Stomach (tissue), 9 donors: Measurements from ENCODE around the gene ZNF408. TPM values are rescaled to one million over a fixed set of nuclear protein-coding genes. Genes with fewer than 3 reads are reported as not detected.

Experiments used
- DNase-seq, 2 donors: peaks; one replicate each; pipeline versions ENCODE4 v3.0.0 to v3.0.0-alpha.2; 2013 to 2019
- H3K27ac ChIP-seq, 5 donors: fragments of 200-600 bp in 4 of 5; sonication (generic) in 4 of 5; one replicate each; pipeline ENCODE4 v1.5.1; 2013 to 2019; ENCODE audit warnings: mild to moderate bottlenecking in 1 of 5, moderate library complexity in 1 of 5
- H3K27me3 ChIP-seq, 3 donors: fragments of 200-600 bp; sonication (generic); one replicate each; pipeline ENCODE4 v1.5.1; 2017 to 2019; ENCODE audit warnings: mixed run types in 1 of 3
- H3K36me3 ChIP-seq, 4 donors: fragments of 200-600 bp; sonication (generic); 1 replicate in 3 of 4; 2 replicates in 1 of 4; pipeline ENCODE4 v1.5.1; 2016 to 2019
- H3K4me1 ChIP-seq, 4 donors: fragments of 200-600 bp; sonication (generic); one replicate each; pipeline ENCODE4 v1.5.1; 2016 to 2019
- H3K4me3 ChIP-seq, 4 donors: fragments of 200-600 bp; sonication (generic) in 3 of 4; one replicate each; pipeline ENCODE4 v1.5.1; 2016 to 2019; ENCODE audit warnings: mild to moderate bottlenecking in 1 of 4
- H3K9me3 ChIP-seq, 4 donors: fragments of 200-600 bp; sonication (generic); one replicate each; pipeline ENCODE4 v1.5.1; 2016 to 2019
- CTCF ChIP-seq, 7 experiments: fragments of 450-650 bp in 4 of 7; fragments of 200-600 bp in 3 of 7; sonication (generic) in 3 of 7; IDR thresholded peaks; one replicate each; pipeline ENCODE4 v1.5.1; 2016 to 2019; ENCODE audit warnings: antibody characterized with exemption in 7 of 7, control low read depth in 2 of 7, mild to moderate bottlenecking in 1 of 7
- EP300 ChIP-seq: sonication (generic); formaldehyde crosslinking; IDR thresholded peaks from one replicate; pipeline ENCODE4 v1.6.1; 2017; ENCODE audit warnings: antibody characterized with exemption
- POLR2A ChIP-seq, 4 donors: fragments of 450-650 bp; IDR thresholded peaks; one replicate each; pipeline ENCODE4 v1.6.1; 2016; ENCODE audit warnings: antibody characterized with exemption in 4 of 4, control low read depth in 2 of 4, mild to moderate bottlenecking in 1 of 4, moderate library complexity in 1 of 4
- POLR2AphosphoS5 ChIP-seq, 3 donors: sonication (generic); formaldehyde crosslinking; IDR thresholded peaks; one replicate each; pipeline ENCODE4 v1.6.1; 2016; ENCODE audit warnings: antibody characterized with exemption in 3 of 3
- WGBS, 5 donors: extraction: QIAGEN DNeasy Blood & Tissue Kit in 3 of 5; methylation state at CpG; one replicate each; pipeline versions ENCODE4 v1.1.5 to v1.1.7; 2013 to 2018; 5-methylcytosine and 5-hydroxymethylcytosine counted together
- intact Hi-C: fragments of 100-400 bp; cut with DNase I; formaldehyde crosslinking; loops from one replicate; pipeline ENCODE4 v1.15.1; 2023; ENCODE audit warnings: low total_unique reads
- polyA plus RNA-seq, 3 donors: library from polyadenylated mRNA; stranded (reverse); fragments of 200-250 nt; gene quantifications; one replicate each; pipeline ENCODE4 v1.2.3, GENCODE V29; 2013
- total RNA-seq, 5 donors: library from RNA; depleted of rRNA; stranded (reverse); fragments of >200 nt; gene quantifications; one replicate each; pipeline versions ENCODE4 v1.1.0 to v1.2.3, GENCODE V29; 2014 to 2016
- donor health status: healthy with polysubstance abuse.
- donor health status: Bipolar disorder and iron deficiency.
- donor health status: healthy.

Gene ZNF408
- total and polyA plus RNA-seq, 8 donors, result 5.5 to 14.6 (median 7.4) TPM

- Histone ChIP-seq H3K36me3 (peaks cover 56 to 82% (median 81%) of the 10 kb centered on the region in 4 donors), H3K27ac (no peak overlapping the region), H3K9me3 (no peaks in the 10 kb centered on the region), H3K27me3 (no peaks in the 10 kb centered on the region), H3K4me3 (no peak overlapping the region), H3K4me1 (peaks cover 19 to 46% (median 29%) of the 10 kb centered on the region in 4 donors)
- TF ChIP-seq EP300, result no peak
- TF ChIP-seq POLR2AphosphoS5 (IDR thresholded peaks at IDR 0.05), result no peak
- TF ChIP-seq CTCF (IDR thresholded peaks at IDR 0.05), result no peak
- TF ChIP-seq POLR2A (IDR thresholded peaks at IDR 0.05), result no peak
- intact Hi-C loops, result no loop called here
- DNase-seq, result no peak
- WGBS, 5 donors, result 80 to 96% (median 88%) methylated on average over 15 to 26 of the region's 26 CpGs
Measured at GRCh38 chr11:46679241-46680163, 21.3 kb upstream of the ZNF408 start.

- H3K4me3 ChIP-seq, result no peak overlapping the region
- no peak for DNase-seq
- 86 to 93% (median 93%) methylated on average over 16 to 21 of the region's 21 CpGs for WGBS, 5 donors
- H3K27me3 ChIP-seq, result no peaks in the 10 kb centered on the region
- H3K27ac ChIP-seq, result no peak overlapping the region
- peaks cover 11 to 39% (median 22%) of the 10 kb centered on the region in 4 donors for H3K4me1 ChIP-seq
- TF ChIP-seq CTCF (IDR thresholded peaks at IDR 0.05) (no peak), POLR2A (IDR thresholded peaks at IDR 0.05) (no peak), POLR2AphosphoS5 (IDR thresholded peaks at IDR 0.05) (no peak), EP300 (no peak)
- H3K9me3 ChIP-seq, result no peaks in the 10 kb centered on the region
- intact Hi-C loops, result no loop called here
- peaks cover 56 to 88% (median 86%) of the 10 kb centered on the region in 4 donors for H3K36me3 ChIP-seq
Measured at GRCh38 chr11:46680164-46680760, 20.6 kb upstream of the ZNF408 start.

GRCh38 chr11:46680815-46681214, 20.0 kb upstream of the ZNF408 start:
- intact Hi-C loops, result no loop called here
- Histone ChIP-seq H3K27ac (no peak overlapping the region), H3K27me3 (no peaks in the 10 kb centered on the region), H3K36me3 (peaks cover 56 to 93% (median 91%) of the 10 kb centered on the region in 4 donors), H3K9me3 (no peaks in the 10 kb centered on the region), H3K4me1 (peaks cover 6 to 33% (median 16%) of the 10 kb centered on the region in 4 donors), H3K4me3 (no peak overlapping the region)
- WGBS, 5 donors, result 89 to 93% (median 93%) methylated on average over 22 of the region's 22 CpGs
- no peak for TF ChIP-seq EP300
- TF ChIP-seq POLR2A (IDR thresholded peaks at IDR 0.05), result no peak
- TF ChIP-seq POLR2AphosphoS5 (IDR thresholded peaks at IDR 0.05), result no peak
- TF ChIP-seq CTCF (IDR thresholded peaks at IDR 0.05), result no peak
- no peak for DNase-seq

- Histone ChIP-seq H3K36me3 (peaks cover 66 to 99% (median 95%) of the 10 kb centered on the region in 4 donors), H3K27me3 (no peaks in the 10 kb centered on the region), H3K4me1 (peaks cover 0 to 24% (median 7%) of the 10 kb centered on the region in 4 donors), H3K9me3 (no peaks in the 10 kb centered on the region), H3K4me3 (no peak overlapping the region), H3K27ac (no peak overlapping the region)
- intact Hi-C loops, result no loop called here
- WGBS, 5 donors, result 92 to 97% (median 95%) methylated on average over 6 to 11 of the region's 11 CpGs
- no peak for DNase-seq
- no peak for TF ChIP-seq EP300
Measured at GRCh38 chr11:46681814-46682213, 19.0 kb upstream of the ZNF408 start.
